AG09309 (cell line): Measurements from ENCODE around the gene SSH3.

Experiments
- DNase-seq: peaks from one replicate; pipeline ENCODE4 v3.0.0-alpha.2; 2010; ENCODE audit warnings: low read depth
- H3K4me3 ChIP-seq: 2 replicates; pipeline ENCODE4 v1.5.1; 2011; ENCODE audit warnings: mild to moderate bottlenecking, low read depth, low read length, moderate library complexity; ENCODE audit not compliant: control insufficient read depth
- CTCF ChIP-seq: IDR thresholded peaks from 2 replicates; pipeline ENCODE4 v1.5.1; 2011; ENCODE audit warnings: mild to moderate bottlenecking, low read depth, low read length, inconsistent platforms; ENCODE audit not compliant: insufficient read depth, control insufficient read depth; ENCODE audit errors: missing control alignments

SSH3 gene

DNA sequence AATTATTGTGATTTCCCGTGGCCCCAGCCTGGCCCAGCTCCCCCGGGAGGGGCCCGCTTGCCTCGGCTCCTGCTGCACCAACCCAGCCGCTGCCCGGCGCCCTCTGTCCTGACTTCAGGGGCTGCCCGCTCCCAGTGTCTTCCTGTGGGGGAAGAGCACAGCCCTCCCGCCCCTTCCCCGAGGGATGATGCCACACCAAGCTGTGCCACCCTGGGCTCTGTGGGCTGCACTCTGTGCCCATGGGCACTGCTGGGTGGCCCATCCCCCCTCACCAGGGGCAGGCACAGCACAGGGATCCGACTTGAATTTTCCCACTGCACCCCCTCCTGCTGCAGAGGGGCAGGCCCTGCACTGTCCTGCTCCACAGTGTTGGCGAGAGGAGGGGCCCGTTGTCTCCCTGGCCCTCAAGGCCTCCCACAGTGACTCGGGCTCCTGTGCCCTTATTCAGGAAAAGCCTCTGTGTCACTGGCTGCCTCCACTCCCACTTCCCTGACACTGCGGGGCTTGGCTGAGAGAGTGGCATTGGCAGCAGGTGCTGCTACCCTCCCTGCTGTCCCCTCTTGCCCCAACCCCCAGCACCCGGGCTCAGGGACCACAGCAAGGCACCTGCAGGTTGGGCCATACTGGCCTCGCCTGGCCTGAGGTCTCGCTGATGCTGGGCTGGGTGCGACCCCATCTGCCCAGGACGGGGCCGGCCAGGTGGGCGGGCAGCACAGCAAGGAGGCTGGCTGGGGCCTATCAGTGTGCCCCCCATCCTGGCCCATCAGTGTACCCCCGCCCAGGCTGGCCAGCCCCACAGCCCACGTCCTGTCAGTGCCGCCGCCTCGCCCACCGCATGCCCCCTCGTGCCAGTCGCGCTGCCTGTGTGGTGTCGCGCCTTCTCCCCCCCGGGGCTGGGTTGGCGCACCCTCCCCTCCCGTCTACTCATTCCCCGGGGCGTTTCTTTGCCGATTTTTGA lies 17.5 kb upstream of the SSH3 start:
- no peak for TF ChIP-seq CTCF
- no peak overlapping the region for H3K4me3 ChIP-seq

GRCh38 chr11:67286621-67287333 lies 16.6 kb upstream of the SSH3 start:
- no peak for TF ChIP-seq CTCF
- no peak overlapping the region for H3K4me3 ChIP-seq
- DNase-seq, result no peak

More for the DNA sequence above, 17.5 kb upstream of the SSH3 start:
- no peak for DNase-seq

DNA sequence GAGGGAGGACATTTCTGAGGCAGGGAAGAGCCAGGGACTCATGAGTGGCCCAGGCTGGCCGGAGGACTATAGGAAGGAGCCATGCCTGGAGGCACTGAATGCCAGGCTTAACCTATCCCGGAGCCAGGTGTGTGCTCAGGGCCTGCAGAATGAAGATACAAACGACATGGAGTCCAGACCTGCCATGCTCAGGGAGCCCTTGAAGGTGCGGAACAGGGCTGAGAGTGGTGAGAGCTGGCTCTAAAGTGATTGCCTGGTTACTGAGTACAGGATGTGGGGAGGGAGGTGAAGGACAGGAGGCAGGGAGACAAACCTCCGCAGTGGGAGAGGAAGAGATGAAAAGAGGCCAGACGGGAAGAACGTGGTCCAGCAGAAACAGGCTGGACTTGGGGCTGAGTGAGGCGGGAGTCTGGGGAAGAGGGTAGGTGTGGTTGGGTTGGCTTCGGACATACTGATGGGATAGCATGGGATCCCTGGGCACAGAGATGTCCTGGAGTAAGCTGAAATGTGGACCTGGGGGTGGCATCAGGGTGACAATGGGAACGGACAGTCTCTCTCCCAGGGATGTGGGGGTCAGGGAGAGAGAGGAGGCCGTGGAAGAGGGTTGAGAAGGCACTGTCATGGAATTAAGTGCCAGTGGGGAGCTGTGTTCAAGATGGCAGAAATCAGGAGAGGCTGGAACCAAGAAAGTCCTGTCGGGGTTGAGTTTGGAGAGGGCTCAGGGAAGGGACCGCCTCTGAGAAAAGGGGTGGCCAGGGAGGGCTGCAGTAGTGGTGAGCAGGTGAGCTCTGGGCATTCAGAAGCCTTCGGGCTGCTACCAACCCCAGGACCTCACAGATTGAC lies 15.8 kb upstream of the SSH3 start:
- H3K4me3 ChIP-seq, result peak overlapping the region; percentile 73; the same call in 1 of the 2 replicates
- DNase-seq, result no peak
- TF ChIP-seq CTCF, result no peak

DNA sequence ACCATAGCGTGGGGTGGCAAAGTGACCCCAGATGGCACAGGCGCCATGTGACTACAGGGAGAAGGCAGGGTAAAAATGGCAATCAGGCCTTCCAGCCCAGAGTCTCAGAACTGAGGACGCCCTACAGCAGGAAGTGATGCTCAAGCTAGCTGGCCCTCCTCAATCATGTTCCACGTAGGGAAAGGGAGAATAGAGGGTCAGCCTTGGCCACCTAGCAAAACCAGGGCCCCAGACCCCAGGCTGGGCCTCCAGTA lies 15.2 kb upstream of the SSH3 start:
- no peak for DNase-seq
- H3K4me3 ChIP-seq, result peak overlapping the region; percentile 73
- TF ChIP-seq CTCF, result no peak

GRCh38 chr11:67288452-67289225 lies 14.7 kb upstream of the SSH3 start:
- H3K4me3 ChIP-seq, result peak overlapping the region; percentile 73
- TF ChIP-seq CTCF, result peak; percentile 13
- peak; percentile 71 for DNase-seq
